ENCODE data around the gene FGR. TPM values are rescaled to one million over a fixed set of nuclear protein-coding genes. Genes with fewer than 3 reads are reported as not detected.
"Not testable (repeated sequence)": the region's sequence is repeated elsewhere in the genome, so short reads cannot be mapped to it uniquely, and the experiment has no call there.

Gene FGR
- total and polyA plus RNA-seq, 9 donors, result 1.4 to 2.5 (median 2.0) TPM

GRCh38 chr1:27648602-27649305 is 13.8 kb upstream of the FGR start:
- WGBS (ENCODE audit: insufficient coverage), result 43% methylated on average over 2 of the region's 6 CpGs
- Histone ChIP-seq H3K27me3 (ENCODE audit: control insufficient read depth, insufficient read depth, low read length) (no peaks in the 10 kb centered on the region), H3K4me1 (ENCODE audit: control insufficient read depth, insufficient read depth, low read length) (peaks cover 26% of the 10 kb centered on the region), H3K9me3 (replicated peaks; ENCODE audit: control insufficient read depth, low read depth, low read length) (no peaks in the 10 kb centered on the region), H3K4me3 (ENCODE audit: low read length) (no peak overlapping the region), H3K36me3 (ENCODE audit: control insufficient read depth, insufficient read depth, low read length) (no peaks in the 10 kb centered on the region), H3K27ac (ENCODE audit: low read length) (no peak overlapping the region)
- no peak for DNase-seq

- WGBS (ENCODE audit: insufficient coverage), result 100% methylated on average over 2 of the region's 5 CpGs
- Histone ChIP-seq H3K4me3 (ENCODE audit: low read length) (no peak overlapping the region), H3K27me3 (ENCODE audit: control insufficient read depth, insufficient read depth, low read length) (no peaks in the 10 kb centered on the region), H3K9me3 (replicated peaks; ENCODE audit: control insufficient read depth, low read depth, low read length) (no peaks in the 10 kb centered on the region), H3K4me1 (ENCODE audit: control insufficient read depth, insufficient read depth, low read length) (peaks cover 28% of the 10 kb centered on the region), H3K36me3 (ENCODE audit: control insufficient read depth, insufficient read depth, low read length) (no peaks in the 10 kb centered on the region), H3K27ac (ENCODE audit: low read length) (no peak overlapping the region)
- DNase-seq, result no peak
Measured at GRCh38 chr1:27647328-27647727, 12.3 kb upstream of the FGR start.

DNA sequence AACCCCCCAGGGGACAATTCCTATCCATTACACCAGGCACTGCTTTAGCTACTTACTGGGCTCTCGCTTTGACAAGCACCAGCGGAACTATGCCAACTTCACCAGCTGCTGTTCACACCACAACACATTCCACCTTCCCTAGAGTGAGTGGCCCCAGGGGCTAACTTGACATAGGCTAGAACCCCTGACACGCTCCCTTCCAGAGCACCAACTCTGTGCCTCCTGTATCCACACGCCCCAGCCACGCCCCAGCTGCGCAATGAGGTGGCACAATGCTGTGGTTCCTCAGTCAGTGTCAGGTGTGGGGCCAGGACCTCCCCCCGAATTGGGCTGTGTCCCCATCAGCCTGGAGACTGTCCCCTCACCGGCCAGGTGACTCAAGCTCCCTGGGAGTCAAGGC is 11.7 kb upstream of the FGR start:
- Histone ChIP-seq H3K27me3 (ENCODE audit: control insufficient read depth, insufficient read depth, low read length) (no peaks in the 10 kb centered on the region), H3K36me3 (ENCODE audit: control insufficient read depth, insufficient read depth, low read length) (no peaks in the 10 kb centered on the region), H3K9me3 (replicated peaks; ENCODE audit: control insufficient read depth, low read depth, low read length) (no peaks in the 10 kb centered on the region), H3K4me3 (ENCODE audit: low read length) (no peak overlapping the region), H3K27ac (ENCODE audit: low read length) (no peak overlapping the region), H3K4me1 (ENCODE audit: control insufficient read depth, insufficient read depth, low read length) (peaks cover 28% of the 10 kb centered on the region)
- DNase-seq, result no peak
- WGBS (ENCODE audit: insufficient coverage), result 77% methylated on average over 6 of the region's 8 CpGs

- Histone ChIP-seq H3K27me3 (ENCODE audit: control insufficient read depth, insufficient read depth, low read length) (no peaks in the 10 kb centered on the region), H3K4me1 (ENCODE audit: control insufficient read depth, insufficient read depth, low read length) (peaks cover 16% of the 10 kb centered on the region), H3K27ac (ENCODE audit: low read length) (no peak overlapping the region), H3K36me3 (ENCODE audit: control insufficient read depth, insufficient read depth, low read length) (no peaks in the 10 kb centered on the region), H3K9me3 (replicated peaks; ENCODE audit: control insufficient read depth, low read depth, low read length) (no peaks in the 10 kb centered on the region), H3K4me3 (ENCODE audit: low read length) (no peak overlapping the region)
- 83% methylated on average over 3 of the region's 4 CpGs for WGBS (ENCODE audit: insufficient coverage)
- DNase-seq, result no peak
Measured at GRCh38 chr1:27645071-27645415, 10.1 kb upstream of the FGR start.

GRCh38 chr1:27644369-27645070 is 9.5 kb upstream of the FGR start:
- Histone ChIP-seq H3K27ac (ENCODE audit: low read length) (no peak overlapping the region), H3K4me3 (ENCODE audit: low read length) (no peak overlapping the region), H3K9me3 (replicated peaks; ENCODE audit: control insufficient read depth, low read depth, low read length) (no peaks in the 10 kb centered on the region), H3K4me1 (ENCODE audit: control insufficient read depth, insufficient read depth, low read length) (peaks cover 16% of the 10 kb centered on the region), H3K27me3 (ENCODE audit: control insufficient read depth, insufficient read depth, low read length) (no peaks in the 10 kb centered on the region), H3K36me3 (ENCODE audit: control insufficient read depth, insufficient read depth, low read length) (no peaks in the 10 kb centered on the region)
- WGBS (ENCODE audit: insufficient coverage), result 100% methylated on average over 1 of the region's 5 CpGs
- no peak for DNase-seq

DNA sequence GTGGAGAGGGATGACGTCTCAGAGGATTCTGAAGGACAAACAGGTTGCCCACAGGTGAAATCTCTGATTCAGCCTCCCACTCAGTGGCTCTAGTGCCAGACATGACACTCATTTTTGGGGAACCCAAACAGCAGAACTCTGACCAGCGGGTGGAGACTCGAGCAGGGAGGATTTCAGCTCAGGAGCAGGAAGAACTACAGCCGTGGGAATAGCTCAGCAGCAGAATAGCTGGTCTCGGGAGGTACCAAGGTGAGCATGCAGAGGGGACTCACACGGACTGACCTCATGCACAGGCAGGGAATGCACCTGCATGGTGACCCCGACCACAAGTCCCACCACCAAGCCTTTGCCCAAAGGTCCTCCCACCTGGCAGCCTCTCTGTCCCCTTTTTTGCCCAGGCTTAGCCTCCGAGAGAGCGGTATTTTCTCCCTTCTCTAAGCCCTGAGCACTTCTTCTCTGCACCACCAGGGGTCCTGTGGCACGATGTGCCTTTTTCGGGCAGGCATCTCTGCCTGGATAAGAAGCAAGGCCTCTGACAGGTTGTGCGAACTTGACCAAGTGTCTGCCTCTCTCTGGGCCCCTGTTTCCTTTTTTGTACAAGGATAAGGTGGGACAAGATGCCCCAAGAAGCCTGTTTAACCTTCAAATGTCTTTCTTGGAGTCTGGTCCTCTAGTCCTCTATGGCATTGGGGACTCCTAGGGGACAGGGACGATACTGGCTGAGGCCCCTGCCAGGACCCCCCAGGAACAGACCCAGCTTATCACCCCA is 8.8 kb upstream of the FGR start:
- H3K36me3 ChIP-seq (ENCODE audit: control insufficient read depth, insufficient read depth, low read length), result no peaks in the 10 kb centered on the region
- WGBS (ENCODE audit: insufficient coverage), result 40% methylated on average over 13 of the region's 13 CpGs
- no peaks in the 10 kb centered on the region for H3K9me3 ChIP-seq (replicated peaks; ENCODE audit: control insufficient read depth, low read depth, low read length)
- H3K27ac ChIP-seq (ENCODE audit: low read length), result no peak overlapping the region
- H3K4me1 ChIP-seq (ENCODE audit: control insufficient read depth, insufficient read depth, low read length), result peaks cover 15% of the 10 kb centered on the region
- H3K4me3 ChIP-seq (ENCODE audit: low read length), result no peak overlapping the region
- H3K27me3 ChIP-seq (ENCODE audit: control insufficient read depth, insufficient read depth, low read length), result no peaks in the 10 kb centered on the region
- no peak for DNase-seq

DNA sequence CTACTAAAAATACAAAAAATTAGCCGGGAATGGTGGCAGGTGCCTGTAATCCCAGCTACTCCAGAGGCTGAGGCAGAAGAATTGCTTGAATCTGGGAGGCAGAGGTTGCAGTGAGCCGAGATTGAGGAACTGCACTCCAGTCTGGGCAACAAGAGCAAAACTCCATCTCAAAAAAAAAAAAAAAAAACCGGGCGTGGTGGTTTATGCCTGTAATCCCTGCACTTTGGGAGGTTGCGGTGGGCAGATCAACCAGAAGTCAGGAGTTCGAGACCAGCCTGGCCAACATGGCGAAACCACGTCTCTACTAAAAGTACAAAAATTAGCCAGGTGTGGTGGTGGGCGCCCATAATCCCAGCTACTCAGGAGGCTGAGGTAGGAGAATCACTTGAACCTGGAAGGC is 5.5 kb upstream of the FGR start:
- not testable (repeated sequence) for H3K27ac ChIP-seq (ENCODE audit: low read length); H3K27me3 ChIP-seq (ENCODE audit: control insufficient read depth, insufficient read depth, low read length); H3K9me3 ChIP-seq (replicated peaks; ENCODE audit: control insufficient read depth, low read depth, low read length); H3K4me1 ChIP-seq (ENCODE audit: control insufficient read depth, insufficient read depth, low read length); DNase-seq; H3K4me3 ChIP-seq (ENCODE audit: low read length); H3K36me3 ChIP-seq (ENCODE audit: control insufficient read depth, insufficient read depth, low read length)
- WGBS (ENCODE audit: insufficient coverage), result 93% methylated on average over 5 of the region's 9 CpGs

- Histone ChIP-seq H3K4me1 (ENCODE audit: control insufficient read depth, insufficient read depth, low read length) (peaks cover 13% of the 10 kb centered on the region), H3K36me3 (ENCODE audit: control insufficient read depth, insufficient read depth, low read length) (no peaks in the 10 kb centered on the region), H3K27me3 (ENCODE audit: control insufficient read depth, insufficient read depth, low read length) (peaks cover 20% of the 10 kb centered on the region), H3K9me3 (replicated peaks; ENCODE audit: control insufficient read depth, low read depth, low read length) (no peaks in the 10 kb centered on the region), H3K27ac (ENCODE audit: low read length) (no peak overlapping the region), H3K4me3 (ENCODE audit: low read length) (no peak overlapping the region)
- no CpG with 5 or more reads among the region's 2 CpGs for WGBS (ENCODE audit: insufficient coverage)
- DNase-seq, result no peak
Measured at GRCh38 chr1:27638805-27639204, 3.8 kb upstream of the FGR start.

- H3K9me3 ChIP-seq (replicated peaks; ENCODE audit: control insufficient read depth, low read depth, low read length), result no peaks in the 10 kb centered on the region
- no peaks in the 10 kb centered on the region for H3K36me3 ChIP-seq (ENCODE audit: control insufficient read depth, insufficient read depth, low read length)
- H3K4me1 ChIP-seq (ENCODE audit: control insufficient read depth, insufficient read depth, low read length), result peaks cover 16% of the 10 kb centered on the region
- peaks cover 26% of the 10 kb centered on the region for H3K27me3 ChIP-seq (ENCODE audit: control insufficient read depth, insufficient read depth, low read length)
- no peak overlapping the region for H3K27ac ChIP-seq (ENCODE audit: low read length)
- H3K4me3 ChIP-seq (ENCODE audit: low read length), result no peak overlapping the region
- no peak for DNase-seq
- 57% methylated on average over 1 of the region's 5 CpGs for WGBS (ENCODE audit: insufficient coverage)
Measured at GRCh38 chr1:27638047-27638734, 3.2 kb upstream of the FGR start.
